Natural killer cell (primary cell): ENCODE results near the gene NRG3. TPM values are rescaled to one million over a fixed set of nuclear protein-coding genes. Genes with fewer than 3 reads are reported as not detected.

ENCODE experiments used
- ATAC-seq, 3 donors: fragments of 150-1000 bp in 2 of 3; fragments of 200-7000 bp in 1 of 3; cut with Tn5 transposase; 1 replicate in 1 of 3; 2 replicates in 2 of 3; pipeline ENCODE4 v1.10.0; 2021; ENCODE audit warnings: mild to moderate bottlenecking in 2 of 3, moderate library complexity in 2 of 3
- DNase-seq, 2 donors: peaks; one replicate each; pipeline versions ENCODE4 v3.0.0 to v3.0.0-alpha.2; 2013 to 2021; ENCODE audit warnings: mixed read lengths in 1 of 2
- H3K27ac ChIP-seq: one replicate; pipeline ENCODE4 v1.5.1; 2013; ENCODE audit warnings: mild to moderate bottlenecking, low read length
- H3K27me3 ChIP-seq: one replicate; pipeline ENCODE4 v1.6.1; 2013; ENCODE audit warnings: low read length; ENCODE audit not compliant: control insufficient read depth, insufficient read depth
- H3K36me3 ChIP-seq: one replicate; pipeline ENCODE4 v1.6.1; 2013; ENCODE audit warnings: low read length; ENCODE audit not compliant: control insufficient read depth, insufficient read depth
- H3K4me1 ChIP-seq: one replicate; pipeline ENCODE4 v1.6.1; 2013; ENCODE audit warnings: low read length; ENCODE audit not compliant: control insufficient read depth, insufficient read depth
- H3K4me3 ChIP-seq: one replicate; pipeline ENCODE4 v1.5.1; 2013; ENCODE audit warnings: low read length
- H3K9me3 ChIP-seq: one replicate; pipeline ENCODE4 v1.6.1; 2013; ENCODE audit warnings: low read length; ENCODE audit not compliant: control insufficient read depth, insufficient read depth
- H3K27ac Mint-ChIP-seq, 2 donors: one replicate each; pipeline ENCODE4 v1.8.0; 2022; ENCODE audit warnings: mild to moderate bottlenecking in 2 of 2, mixed read lengths in 2 of 2, moderate library complexity in 1 of 2
- H3K27me3 Mint-ChIP-seq, 2 donors: one replicate each; pipeline ENCODE4 v1.8.0; 2022; ENCODE audit warnings: low read depth in 2 of 2, mixed read lengths in 2 of 2
- H3K36me3 Mint-ChIP-seq: one replicate; pipeline ENCODE4 v1.8.0; 2022; ENCODE audit warnings: mixed read lengths
- H3K4me1 Mint-ChIP-seq, 2 donors: one replicate each; pipeline ENCODE4 v1.8.0; 2022; ENCODE audit warnings: mixed read lengths in 2 of 2
- H3K4me3 Mint-ChIP-seq: one replicate; pipeline ENCODE4 v1.8.0; 2022; ENCODE audit warnings: mild to moderate bottlenecking, moderate library complexity, mixed read lengths
- H3K9me3 Mint-ChIP-seq, 2 donors: one replicate each; pipeline ENCODE4 v1.8.0; 2022; ENCODE audit warnings: mixed read lengths in 2 of 2
- CTCF ChIP-seq: fragments of 200-600 bp; IDR thresholded peaks from one replicate; pipeline ENCODE4 v1.8.0; 2022; ENCODE audit warnings: antibody characterized with exemption
- WGBS: methylation state at CpG from one replicate; pipeline ENCODE4 v1.1.7; 2013; ENCODE audit warnings: missing lambda C conversion rate; ENCODE audit not compliant: insufficient coverage; 5-methylcytosine and 5-hydroxymethylcytosine counted together
- intact Hi-C: fragments of 100-400 bp; cut with micrococcal nuclease; formaldehyde crosslinking; loops from one replicate; pipeline ENCODE4 v1.14.2; 2022
- total RNA-seq, 4 donors: library from RNA; stranded (reverse); fragments of 120-200 nt in 1 of 4; gene quantifications; one replicate each; pipeline versions ENCODE4 v1.2.3 to v1.2.4, GENCODE V29; 2013 to 2022

Gene NRG3
- total RNA-seq, 3 donors from 2014 or later (not counting 1 experiment from before 2014, with no cell fraction given), result not detected

GRCh38 chr10:82497439-82497838, 622.4 kb downstream of the NRG3 start:
- Mint-ChIP-seq H3K27me3 (no peaks in the 10 kb centered on the region), H3K4me3 (no peak overlapping the region), H3K36me3 (peaks cover 8% of the 10 kb centered on the region), H3K9me3 (peaks cover 19 to 27% of the 10 kb centered on the region in 2 donors), H3K4me1 (no peaks in the 10 kb centered on the region), H3K27ac (no peak overlapping the region)
- no peak overlapping the region for H3K4me3 ChIP-seq
- no CpG with 5 or more reads among the region's 2 CpGs for WGBS
- no peak for ATAC-seq
- no peaks in the 10 kb centered on the region for H3K4me1 ChIP-seq
- H3K27ac ChIP-seq, result no peak overlapping the region
- no peak for DNase-seq
- H3K36me3 ChIP-seq, result no peaks in the 10 kb centered on the region
- intact Hi-C loops, result no loop called here
- H3K27me3 ChIP-seq, result no peaks in the 10 kb centered on the region
- H3K9me3 ChIP-seq, result no peaks in the 10 kb centered on the region
- no peak for TF ChIP-seq CTCF

GRCh38 chr10:82498976-82499375, 624.0 kb downstream of the NRG3 start:
- Mint-ChIP-seq H3K27me3 (no peaks in the 10 kb centered on the region), H3K9me3 (peaks cover 20 to 32% of the 10 kb centered on the region in 2 donors), H3K27ac (no peak overlapping the region), H3K4me3 (no peak overlapping the region), H3K4me1 (no peaks in the 10 kb centered on the region), H3K36me3 (peaks cover 8% of the 10 kb centered on the region)
- Histone ChIP-seq H3K36me3 (no peaks in the 10 kb centered on the region), H3K27ac (no peak overlapping the region), H3K9me3 (no peaks in the 10 kb centered on the region), H3K4me3 (no peak overlapping the region), H3K4me1 (no peaks in the 10 kb centered on the region), H3K27me3 (no peaks in the 10 kb centered on the region)
- no peak for TF ChIP-seq CTCF
- no peak for DNase-seq
- intact Hi-C loops, result no loop called here
- no peak for ATAC-seq

GRCh38 chr10:82505009-82505408, 630.0 kb downstream of the NRG3 start:
- H3K27ac ChIP-seq, result no peak overlapping the region
- intact Hi-C loops, result no loop called here
- WGBS, result 72% methylated on average over 2 of the region's 3 CpGs
- no peak for TF ChIP-seq CTCF
- H3K4me1 ChIP-seq, result no peaks in the 10 kb centered on the region
- Mint-ChIP-seq H3K36me3 (peaks cover 11% of the 10 kb centered on the region), H3K4me3 (no peak overlapping the region), H3K4me1 (no peaks in the 10 kb centered on the region), H3K27ac (no peak overlapping the region), H3K27me3 (no peaks in the 10 kb centered on the region), H3K9me3 (peaks cover 16 to 35% of the 10 kb centered on the region in 2 donors)
- H3K36me3 ChIP-seq, result no peaks in the 10 kb centered on the region
- no peak for ATAC-seq
- no peak overlapping the region for H3K4me3 ChIP-seq
- H3K9me3 ChIP-seq, result no peaks in the 10 kb centered on the region
- DNase-seq, result no peak
- H3K27me3 ChIP-seq, result no peaks in the 10 kb centered on the region

GRCh38 chr10:82506680-82507376, 631.8 kb downstream of the NRG3 start:
- intact Hi-C loops, result no loop called here
- H3K4me3 Mint-ChIP-seq, result no peak overlapping the region
- TF ChIP-seq CTCF, result no peak

More at GRCh38 chr10:82506680-82507376, 631.8 kb downstream of the NRG3 start:
- H3K4me1 Mint-ChIP-seq, result no peaks in the 10 kb centered on the region
- H3K4me3 ChIP-seq, result no peak overlapping the region
- no peaks in the 10 kb centered on the region for H3K9me3 ChIP-seq
- H3K27ac ChIP-seq, result no peak overlapping the region
- no peak overlapping the region for H3K27ac Mint-ChIP-seq
- DNase-seq (no peak), ATAC-seq (no peak)
- H3K27me3 ChIP-seq, result no peaks in the 10 kb centered on the region
- H3K9me3 Mint-ChIP-seq, result peaks cover 16 to 30% of the 10 kb centered on the region in 2 donors
- no peaks in the 10 kb centered on the region for H3K27me3 Mint-ChIP-seq
- no peaks in the 10 kb centered on the region for H3K36me3 ChIP-seq
- peaks cover 11% of the 10 kb centered on the region for H3K36me3 Mint-ChIP-seq
- no peaks in the 10 kb centered on the region for H3K4me1 ChIP-seq
- WGBS, result 72% methylated on average over 3 of the region's 3 CpGs
